Heart left ventricle (tissue), 16 donors: Measurements from ENCODE around the gene ADGRD1. TPM values are rescaled to one million over a fixed set of nuclear protein-coding genes. Genes with fewer than 3 reads are reported as not detected.
"Not testable (repeated sequence)": the region's sequence is repeated elsewhere in the genome, so short reads cannot be mapped to it uniquely, and the experiment has no call there.

ENCODE experiments used
- ATAC-seq, 4 donors: fragments of 200-7000 bp; cut with Tn5 transposase; one replicate each; pipeline ENCODE4 v1.9.1; 2020 to 2022; ENCODE audit warnings: moderate library complexity in 4 of 4, mild to moderate bottlenecking in 3 of 4, moderate number of reproducible peaks in 1 of 4
- DNase-seq, 5 donors: peaks; one replicate each; pipeline ENCODE4 v3.0.0-alpha.2; 2020
- H3K27ac ChIP-seq, 12 donors: fragments of 200-600 bp; sonication (generic) in 4 of 12; one replicate each; pipeline versions ENCODE4 v1.5.0 to v1.8.0; 2016 to 2022; ENCODE audit warnings: mild to moderate bottlenecking in 2 of 12
- H3K27me3 ChIP-seq, 9 donors: fragments of 200-600 bp; sonication (generic) in 2 of 9; one replicate each; pipeline versions ENCODE4 v1.5.1 to v1.8.0; 2016 to 2022; ENCODE audit warnings: mild to moderate bottlenecking in 3 of 9
- H3K36me3 ChIP-seq, 9 donors: fragments of 200-600 bp; sonication (generic) in 2 of 9; one replicate each; pipeline versions ENCODE4 v1.5.0 to v1.8.0; 2018 to 2022; ENCODE audit warnings: mild to moderate bottlenecking in 2 of 9
- H3K4me1 ChIP-seq, 12 donors: fragments of 200-600 bp; sonication (generic) in 4 of 12; one replicate each; pipeline versions ENCODE4 v1.5.0 to v1.8.0; 2016 to 2022; ENCODE audit warnings: mild to moderate bottlenecking in 3 of 12
- H3K4me3 ChIP-seq, 12 donors: fragments of 200-600 bp; sonication (generic) in 4 of 12; one replicate each; pipeline versions ENCODE4 v1.5.0 to v1.8.0; 2017 to 2022; ENCODE audit warnings: mild to moderate bottlenecking in 9 of 12, moderate library complexity in 4 of 12
- H3K9me3 ChIP-seq, 12 donors: fragments of 200-600 bp; sonication (generic) in 4 of 12; one replicate each; pipeline versions ENCODE4 v1.5.0 to v1.8.0; 2016 to 2022; ENCODE audit warnings: mild to moderate bottlenecking in 1 of 12
- POLR2A ChIP-seq, 2 donors: fragments of 450-650 bp; IDR thresholded peaks; one replicate each; pipeline ENCODE4 v1.6.1; 2017; ENCODE audit warnings: antibody characterized with exemption in 2 of 2, mild to moderate bottlenecking in 2 of 2, moderate library complexity in 2 of 2
- WGBS, 4 donors: extraction: QIAGEN DNeasy Blood & Tissue Kit in 2 of 4; methylation state at CpG; one replicate each; pipeline versions ENCODE4 v1.1.5 to v1.1.7; 2013 to 2018; 5-methylcytosine and 5-hydroxymethylcytosine counted together
- intact Hi-C, 10 donors: fragments of 100-400 bp; cut with DNase I; formaldehyde crosslinking; loops; one replicate each; pipeline versions ENCODE4 v1.11.1 to v1.14.2; 2022
- polyA plus RNA-seq, 2 donors: library from polyadenylated mRNA; stranded (reverse); fragments of 200-250 nt; gene quantifications; one replicate each; pipeline ENCODE4 v1.2.3, GENCODE V29; 2013
- total RNA-seq, 9 donors: library from RNA; depleted of rRNA in 2 of 9; stranded (reverse); fragments of >200 nt in 2 of 9; fragmentation: NEBNext Ultra II Directional in 3 of 9; extraction: Animal tissue kit (Norgen Biotek cat#: 25700) in 3 of 9; gene quantifications; one replicate each; pipeline versions ENCODE4 v1.1.0 to v1.2.4, GENCODE V29; 2016 to 2023
- TF ChIP-seq, protein P1 (sequence below), 12 donors: fragments of 200-600 bp; sonication (generic) in 4 of 12; IDR thresholded peaks; one replicate each; pipeline versions ENCODE4 v1.5.0 to v1.8.0; 2018 to 2022; ENCODE audit warnings: antibody characterized with exemption in 12 of 12, mild to moderate bottlenecking in 5 of 12
- donor health status: ischemic (EF 13 %, LVEDD 7.1; RV severe dilation, severe dysfunction).
- donor health status: healthy with polysubstance abuse.
- donor health status: DM: no; HTN: yes; CAD: no.
- donor health status: DM: no; HTN: no; CAD: no.
- donor health status: ischemic (EF 25% LVEDD 6.9; RV normal size, moderate dysfunction).
- donor health status: ischemic (EF 25% LVEDD 5.7; RV mildly dilated, moderate dysfunction).
- donor health status: healthy.
- donor health status: DM: yes; HTN: yes; CAD: no.
- donor health status: ischemic (EF 35%, LVEDD 5.7; RV mildly dilated, moderate dysfunction).
- donor health status: nonischemic (EF 11% LVEDD 7.7; RV severe dilation, severe dysfunction).
- donor health status: DM: yes; HTN: yes; CAD: no.
- donor health status: PGD.
- donor health status: ischemic (EF 29% LVEDD 5.4; RV normal size, mild dysfunction).
- donor health status: nonischemic (EF 23%, LVEDD 6.1; RV moderate dilation, normal function).

The ADGRD1 gene
- total and polyA plus RNA-seq, 11 donors: 22.7 to 109 (median 66.3) TPM

DNA sequence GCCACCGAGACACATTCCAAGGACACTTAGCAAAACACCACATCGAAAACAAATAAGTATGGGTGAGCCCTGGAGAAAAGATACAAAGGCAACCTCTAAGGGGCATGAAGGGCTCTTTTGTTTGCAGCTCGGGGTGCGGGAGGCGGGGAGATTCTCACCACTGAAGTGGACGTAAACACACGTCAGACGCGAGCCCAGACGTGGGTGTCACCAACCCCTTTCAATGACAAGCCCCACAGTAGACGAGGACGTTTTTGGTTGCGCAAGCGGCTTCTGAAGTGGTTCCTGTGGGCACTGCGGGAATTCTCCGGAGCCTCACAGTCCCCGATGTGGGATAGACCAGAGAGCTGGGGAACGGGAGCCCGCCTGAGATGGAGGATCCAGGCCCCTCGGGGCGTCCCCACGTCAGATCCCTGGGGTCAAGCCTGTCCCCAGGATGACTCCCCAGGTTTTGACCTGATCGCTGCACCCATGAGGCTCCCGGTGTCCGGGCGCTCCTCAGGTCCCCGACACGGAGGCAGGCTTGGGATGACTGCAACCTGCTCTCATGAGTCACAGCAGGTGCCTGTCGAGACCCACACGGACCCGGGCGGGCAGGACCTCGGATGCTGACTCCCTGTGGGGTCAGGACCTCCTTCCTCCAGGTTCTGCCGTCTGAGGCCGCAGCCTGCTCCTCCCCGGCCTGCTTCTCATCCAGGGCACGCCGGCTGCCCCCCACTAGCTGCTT is 20.3 kb upstream of the ADGRD1 start:
- DNase-seq (peak in 2 of 5 donors; percentile 54 to 59), ATAC-seq (peak; percentile 13 to 77 (median 60))
- Histone ChIP-seq H3K27me3 (peaks cover 0 to 5% (median 0%) of the 10 kb centered on the region in 9 donors), H3K4me3 (peak overlapping the region in 2 of 12 donors; percentile 2 to 35), H3K4me1 (peaks cover 0 to 5% (median 0%) of the 10 kb centered on the region in 12 donors), H3K36me3 (no peaks in the 10 kb centered on the region), H3K9me3 (peaks cover 0 to 12% (median 0%) of the 10 kb centered on the region in 12 donors), H3K27ac (peak overlapping the region in 6 of 12 donors; percentile 5 to 70 (median 28))
- 66 to 79% (median 78%) methylated on average over 21 to 38 of the region's 38 CpGs for WGBS, 4 donors
- intact Hi-C loops: no loop called here
- TF ChIP-seq, protein P1, sequence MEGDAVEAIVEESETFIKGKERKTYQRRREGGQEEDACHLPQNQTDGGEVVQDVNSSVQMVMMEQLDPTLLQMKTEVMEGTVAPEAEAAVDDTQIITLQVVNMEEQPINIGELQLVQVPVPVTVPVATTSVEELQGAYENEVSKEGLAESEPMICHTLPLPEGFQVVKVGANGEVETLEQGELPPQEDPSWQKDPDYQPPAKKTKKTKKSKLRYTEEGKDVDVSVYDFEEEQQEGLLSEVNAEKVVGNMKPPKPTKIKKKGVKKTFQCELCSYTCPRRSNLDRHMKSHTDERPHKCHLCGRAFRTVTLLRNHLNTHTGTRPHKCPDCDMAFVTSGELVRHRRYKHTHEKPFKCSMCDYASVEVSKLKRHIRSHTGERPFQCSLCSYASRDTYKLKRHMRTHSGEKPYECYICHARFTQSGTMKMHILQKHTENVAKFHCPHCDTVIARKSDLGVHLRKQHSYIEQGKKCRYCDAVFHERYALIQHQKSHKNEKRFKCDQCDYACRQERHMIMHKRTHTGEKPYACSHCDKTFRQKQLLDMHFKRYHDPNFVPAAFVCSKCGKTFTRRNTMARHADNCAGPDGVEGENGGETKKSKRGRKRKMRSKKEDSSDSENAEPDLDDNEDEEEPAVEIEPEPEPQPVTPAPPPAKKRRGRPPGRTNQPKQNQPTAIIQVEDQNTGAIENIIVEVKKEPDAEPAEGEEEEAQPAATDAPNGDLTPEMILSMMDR (IDR thresholded peaks at IDR 0.05): no peak
- TF ChIP-seq POLR2A (IDR thresholded peaks at IDR 0.05): no peak

DNA sequence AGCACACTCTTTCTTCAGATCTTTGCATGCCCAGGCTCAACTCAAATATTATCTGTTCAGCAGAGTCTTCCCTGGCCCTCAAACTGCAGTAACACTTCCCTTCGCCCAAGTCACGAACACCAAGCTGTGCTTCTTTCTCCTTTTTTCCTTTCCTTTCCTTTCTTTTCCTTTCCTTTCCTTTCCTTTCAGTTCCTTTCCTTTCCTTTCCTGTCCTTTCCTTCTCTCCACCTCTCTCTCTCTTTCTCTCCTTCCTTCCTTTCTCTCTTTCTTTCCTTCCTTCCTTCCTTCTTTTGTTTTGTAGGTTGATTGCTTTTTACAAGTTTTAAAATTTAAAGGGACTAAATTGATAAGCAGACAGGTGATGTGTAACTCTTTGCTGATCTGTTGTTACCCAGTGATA is 19.0 kb upstream of the ADGRD1 start:
- no peak for ATAC-seq
- intact Hi-C loops: no loop called here

DNA sequence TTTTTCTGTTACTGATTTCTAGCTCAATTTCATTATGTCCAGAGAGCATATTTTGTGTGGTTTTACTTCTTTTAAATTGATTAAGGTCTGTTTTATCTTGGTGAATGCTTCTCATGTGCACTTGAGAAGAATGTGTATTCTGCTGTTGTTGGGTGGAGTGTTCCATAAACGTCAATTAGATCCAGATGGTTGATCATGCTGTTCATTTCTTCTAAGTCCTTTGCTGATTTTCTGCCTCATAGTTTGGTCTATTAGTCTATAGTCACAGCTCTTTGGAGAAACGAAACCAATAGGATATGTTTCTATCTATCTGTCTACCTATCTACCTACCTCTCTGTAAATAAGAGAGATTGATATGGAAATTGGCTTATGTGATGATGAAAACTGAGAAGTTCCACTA is 17.1 kb upstream of the ADGRD1 start:
- Histone ChIP-seq H3K36me3 (no peaks in the 10 kb centered on the region), H3K27ac (no peak overlapping the region), H3K4me3 (no peak overlapping the region), H3K27me3 (no peaks in the 10 kb centered on the region), H3K4me1 (peaks cover 0 to 5% (median 0%) of the 10 kb centered on the region in 12 donors), H3K9me3 (peaks cover 0 to 21% (median 2%) of the 10 kb centered on the region in 12 donors)
- intact Hi-C loops: no loop called here
- no peak for TF ChIP-seq POLR2A (IDR thresholded peaks at IDR 0.05)
- TF ChIP-seq, protein P1 (IDR thresholded peaks at IDR 0.05): no peak
- DNase-seq (no peak), ATAC-seq (no peak)
- WGBS, 4 donors: 67 to 77% (median 72%) methylated on average over 2 of the region's 2 CpGs

More for the DNA sequence above, 19.0 kb upstream of the ADGRD1 start:
- H3K27ac ChIP-seq: no peak overlapping the region
- H3K36me3 ChIP-seq: no peaks in the 10 kb centered on the region
- H3K4me1 ChIP-seq: peaks cover 0 to 5% (median 0%) of the 10 kb centered on the region in 12 donors
- no peak for TF ChIP-seq POLR2A (IDR thresholded peaks at IDR 0.05)
- TF ChIP-seq, protein P1 (IDR thresholded peaks at IDR 0.05): no peak
- no peak for DNase-seq
- H3K9me3 ChIP-seq: peaks cover 0 to 12% (median 0%) of the 10 kb centered on the region in 12 donors
- no peak overlapping the region for H3K4me3 ChIP-seq
- peaks cover 0 to 3% (median 0%) of the 10 kb centered on the region in 9 donors for H3K27me3 ChIP-seq
- WGBS, 4 donors: 76 to 87% (median 79%) methylated on average over 2 of the region's 2 CpGs

DNA sequence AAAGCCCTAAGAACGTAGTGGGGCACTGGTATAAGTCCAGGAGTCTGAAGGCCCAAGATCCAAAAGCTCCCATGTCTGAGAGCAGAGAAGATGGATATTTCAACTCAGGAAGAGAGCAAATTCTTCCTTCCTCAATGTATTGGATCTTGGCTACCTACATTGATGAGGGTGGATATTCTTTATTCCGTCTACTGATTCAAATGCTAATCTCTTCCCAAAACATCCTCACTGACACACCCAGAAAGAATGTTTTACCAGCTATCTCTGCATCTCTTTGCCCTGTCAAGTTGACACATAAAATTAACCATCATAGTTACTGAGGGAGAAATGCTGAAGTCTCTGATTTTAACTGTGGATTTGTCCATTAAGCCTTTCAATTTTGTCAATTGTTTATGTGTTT is 16.6 kb upstream of the ADGRD1 start:
- DNase-seq (no peak), ATAC-seq (no peak)
- WGBS, 4 donors: 70 to 88% (median 83%) methylated on average over 2 of the region's 2 CpGs
- Histone ChIP-seq H3K4me3 (no peak overlapping the region), H3K36me3 (no peaks in the 10 kb centered on the region), H3K27me3 (no peaks in the 10 kb centered on the region), H3K4me1 (peaks cover 0 to 5% (median 0%) of the 10 kb centered on the region in 12 donors), H3K9me3 (peaks cover 0 to 21% (median 2%) of the 10 kb centered on the region in 12 donors), H3K27ac (no peak overlapping the region)
- TF ChIP-seq POLR2A (IDR thresholded peaks at IDR 0.05): no peak
- TF ChIP-seq, protein P1 (IDR thresholded peaks at IDR 0.05): no peak
- intact Hi-C loops: no loop called here

DNA sequence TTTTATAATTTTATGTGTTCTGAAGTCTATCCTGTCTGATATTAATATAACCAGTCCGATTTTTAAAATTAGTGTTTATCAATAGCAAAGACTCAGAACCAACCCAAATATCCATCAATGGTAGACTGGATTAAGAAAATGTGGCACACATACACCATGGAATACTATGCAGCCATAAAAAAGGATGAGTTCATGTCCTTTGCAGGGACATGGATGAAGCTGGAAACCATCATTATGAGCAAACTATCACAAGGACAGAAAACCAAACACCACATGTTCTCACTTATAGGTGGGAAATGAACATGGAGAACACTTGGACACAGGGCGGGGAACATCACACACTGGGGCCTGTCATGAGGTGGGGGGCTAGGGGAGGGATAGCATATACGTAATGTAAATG is 16.2 kb upstream of the ADGRD1 start:
- H3K4me3 ChIP-seq, H3K36me3 ChIP-seq, H3K27me3 ChIP-seq, H3K27ac ChIP-seq, DNase-seq, intact Hi-C loops, ATAC-seq, H3K4me1 ChIP-seq: not testable (repeated sequence)
- peaks cover 0 to 21% (median 2%) of the 10 kb centered on the region in 12 donors for H3K9me3 ChIP-seq
- 93 to 98% (median 96%) methylated on average over 3 of the region's 3 CpGs for WGBS, 4 donors
